GM18502 (cell line): Measurements from ENCODE around the gene MFAP4.

Experiments
- ATAC-seq: cut with Tn5 transposase; IDR thresholded peaks from one replicate; pipeline ENCODE4 v1.9.1; 2021; ENCODE audit warnings: mild to moderate bottlenecking; ENCODE audit not compliant: unreplicated experiment, poor library complexity

Gene MFAP4

GRCh38 chr17:19386974-19387920, at the start of gene MFAP4:
MFAP4 (minus strand) TSS chr17:19387190; CDS start chr17:19387155, 35 bp downstream.
- no peak for ATAC-seq

- no peak for ATAC-seq
Observed at GRCh38 chr17:19433727-19434340, 46.8 kb upstream of the MFAP4 start.

- ATAC-seq, result no peak
Observed at GRCh38 chr17:19433255-19433654, 46.3 kb upstream of the MFAP4 start.

- ATAC-seq, result no peak
Observed at GRCh38 chr17:19431691-19432090, 44.7 kb upstream of the MFAP4 start.

GRCh38 chr17:19426631-19427030, 39.6 kb upstream of the MFAP4 start:
- no peak for ATAC-seq

- ATAC-seq, result no peak
Observed at GRCh38 chr17:19424934-19425868, 38.2 kb upstream of the MFAP4 start.

GRCh38 chr17:19421926-19422325, 34.9 kb upstream of the MFAP4 start:
- ATAC-seq, result no peak

- ATAC-seq, result no peak
Observed at GRCh38 chr17:19421219-19421618, 34.2 kb upstream of the MFAP4 start.

- ATAC-seq, result no peak
Observed at GRCh38 chr17:19418251-19418992, 31.4 kb upstream of the MFAP4 start.

- no peak for ATAC-seq
Observed at GRCh38 chr17:19417611-19418010, 30.6 kb upstream of the MFAP4 start.

GRCh38 chr17:19415806-19416775, 29.1 kb upstream of the MFAP4 start:
- ATAC-seq, result no peak

- no peak for ATAC-seq
Observed at GRCh38 chr17:19415311-19415710, 28.3 kb upstream of the MFAP4 start.

GRCh38 chr17:19414396-19415280, 27.6 kb upstream of the MFAP4 start:
- no peak for ATAC-seq

GRCh38 chr17:19413761-19414160, 26.8 kb upstream of the MFAP4 start:
- ATAC-seq, result no peak

- ATAC-seq, result no peak
Observed at GRCh38 chr17:19412984-19413383, 26.0 kb upstream of the MFAP4 start.

GRCh38 chr17:19412510-19412909, 25.5 kb upstream of the MFAP4 start:
- ATAC-seq, result no peak

- ATAC-seq, result no peak
Observed at GRCh38 chr17:19411631-19412030, 24.6 kb upstream of the MFAP4 start.
